ENCODE results near the gene PROC. TPM values are rescaled to one million over a fixed set of nuclear protein-coding genes. Genes with fewer than 3 reads are reported as not detected.

PROC gene
- total RNA-seq, 2 donors from 2014 or later: not detected

GRCh38 chr2:127429844-127430425 is 11.7 kb downstream of the PROC start:
- H3K27me3 ChIP-seq (replicated peaks; ENCODE audit: insufficient read depth): no peaks in the 10 kb centered on the region
- intact Hi-C loops (cut with DNase I): no loop called here
- H3K36me3 ChIP-seq: no peaks in the 10 kb centered on the region
- DNase-seq (ENCODE audit: low spot score): no peak
- no peak overlapping the region for H3K27ac ChIP-seq
- H3K9me3 ChIP-seq: no peaks in the 10 kb centered on the region
- no peak overlapping the region for H3K4me3 ChIP-seq
- WGBS: 81% methylated on average over 7 of the region's 7 CpGs
- TF ChIP-seq POLR2A (IDR thresholded peaks at IDR 0.05): no peak
- TF ChIP-seq CTCF (IDR thresholded peaks at IDR 0.05): no peak
- no peak for TF ChIP-seq POLR2AphosphoS5 (IDR thresholded peaks at IDR 0.05)
- H3K4me1 ChIP-seq (replicated peaks): no peaks in the 10 kb centered on the region

GRCh38 chr2:127431408-127432023 is 13.3 kb downstream of the PROC start:
- 81% methylated on average over 14 of the region's 14 CpGs for WGBS
- no peaks in the 10 kb centered on the region for H3K36me3 ChIP-seq
- DNase-seq (ENCODE audit: low spot score): no peak
- intact Hi-C loops (cut with DNase I): no loop called here
- no peak overlapping the region for H3K4me3 ChIP-seq
- H3K9me3 ChIP-seq: no peaks in the 10 kb centered on the region
- H3K27ac ChIP-seq: no peak overlapping the region
- H3K4me1 ChIP-seq (replicated peaks): no peaks in the 10 kb centered on the region
- no peak for TF ChIP-seq POLR2AphosphoS5 (IDR thresholded peaks at IDR 0.05)
- no peak for TF ChIP-seq CTCF (IDR thresholded peaks at IDR 0.05)
- TF ChIP-seq POLR2A (IDR thresholded peaks at IDR 0.05): no peak
- H3K27me3 ChIP-seq (replicated peaks; ENCODE audit: insufficient read depth): no peaks in the 10 kb centered on the region

- intact Hi-C loops (cut with DNase I): no loop called here
Measured at GRCh38 chr2:127434515-127434914, 16.3 kb downstream of the PROC start.

GRCh38 chr2:127437056-127437455 is 18.8 kb downstream of the PROC start:
- Histone ChIP-seq H3K4me3 (no peak overlapping the region), H3K27ac (no peak overlapping the region), H3K9me3 (no peaks in the 10 kb centered on the region), H3K36me3 (no peaks in the 10 kb centered on the region), H3K27me3 (replicated peaks; ENCODE audit: insufficient read depth) (no peaks in the 10 kb centered on the region), H3K4me1 (replicated peaks) (no peaks in the 10 kb centered on the region)
- intact Hi-C loops (cut with DNase I): no loop called here
- DNase-seq (ENCODE audit: low spot score): no peak
- TF ChIP-seq CTCF (IDR thresholded peaks at IDR 0.05) (no peak), POLR2A (IDR thresholded peaks at IDR 0.05) (no peak), POLR2AphosphoS5 (IDR thresholded peaks at IDR 0.05) (no peak)
- 87% methylated on average over 9 of the region's 9 CpGs for WGBS

More at GRCh38 chr2:127434515-127434914, 16.3 kb downstream of the PROC start:
- 96% methylated on average over 6 of the region's 6 CpGs for WGBS
- Histone ChIP-seq H3K27ac (no peak overlapping the region), H3K27me3 (replicated peaks; ENCODE audit: insufficient read depth) (no peaks in the 10 kb centered on the region), H3K36me3 (no peaks in the 10 kb centered on the region), H3K4me3 (no peak overlapping the region), H3K9me3 (no peaks in the 10 kb centered on the region), H3K4me1 (replicated peaks) (no peaks in the 10 kb centered on the region)
- TF ChIP-seq POLR2A (IDR thresholded peaks at IDR 0.05) (no peak), POLR2AphosphoS5 (IDR thresholded peaks at IDR 0.05) (no peak), CTCF (IDR thresholded peaks at IDR 0.05) (no peak)
- no peak for DNase-seq (ENCODE audit: low spot score)
